HepG2 (cell line): ENCODE data around the gene CALML4. TPM values are rescaled to one million over a fixed set of nuclear protein-coding genes. Genes with fewer than 3 reads are reported as not detected.

Experiments
- ARNTL ChIP-seq: sonication (generic); formaldehyde crosslinking; IDR thresholded peaks from 2 replicates; pipeline ENCODE4 v1.4.0; 2020; ENCODE audit warnings: mild to moderate bottlenecking, missing genetic modification reagents
- ATRX ChIP-seq: sonication (generic); formaldehyde crosslinking; IDR thresholded peaks from 2 replicates; pipeline ENCODE4 v1.4.0; 2020; ENCODE audit warnings: missing genetic modification reagents, borderline replicate concordance
- BORCS8-MEF2B ChIP-seq: sonication (generic); formaldehyde crosslinking; IDR thresholded peaks from 2 replicates; pipeline ENCODE4 v1.8.0; 2022; ENCODE audit warnings: mild to moderate bottlenecking, missing genetic modification reagents
- DPF2 ChIP-seq: sonication (generic); formaldehyde crosslinking; IDR thresholded peaks from 2 replicates; pipeline ENCODE4 v1.4.0; 2020; ENCODE audit warnings: mild to moderate bottlenecking, low read depth, missing genetic modification reagents, borderline replicate concordance
- HMGA1 ChIP-seq: sonication (generic); formaldehyde crosslinking; conservative IDR thresholded peaks from 2 replicates; pipeline ENCODE4 v1.4.0; 2020; ENCODE audit warnings: missing genetic modification reagents
- HNF4A ChIP-seq: sonication (generic); formaldehyde crosslinking; IDR thresholded peaks from 2 replicates; pipeline ENCODE4 v1.4.0; 2020; ENCODE audit warnings: missing genetic modification reagents
- HNRNPUL1 ChIP-seq: fragments of 200-400 bp; formaldehyde crosslinking; IDR thresholded peaks from 2 replicates; pipeline ENCODE4 v1.6.1; 2017; ENCODE audit warnings: low read depth, mild to moderate bottlenecking, low read length, moderate library complexity
- HOXA3 ChIP-seq: sonication (generic); formaldehyde crosslinking; IDR thresholded peaks from 2 replicates; pipeline ENCODE4 v1.5.0; 2020; ENCODE audit warnings: missing genetic modification reagents
- MAFK ChIP-seq, 2 experiments: IDR thresholded peaks in 1 of 2; conservative IDR thresholded peaks in 1 of 2; 2 replicates each; pipeline ENCODE4 v1.6.1; 2011; ENCODE audit warnings: improper control_type of control experiment in 2 of 2, low read length in 2 of 2
- MED1 ChIP-seq: sonication (generic); formaldehyde crosslinking; IDR thresholded peaks from 2 replicates; pipeline ENCODE4 v1.4.0; 2020; ENCODE audit warnings: missing genetic modification reagents
- NR2C2 ChIP-seq: sonication (generic); formaldehyde crosslinking; IDR thresholded peaks from 2 replicates; pipeline ENCODE4 v1.4.0; 2020; ENCODE audit warnings: missing genetic modification reagents, mild to moderate bottlenecking, moderate library complexity, borderline replicate concordance
- POGK ChIP-seq: sonication (generic); formaldehyde crosslinking; conservative IDR thresholded peaks from 2 replicates; pipeline ENCODE4 v1.8.0; 2022; ENCODE audit warnings: mild to moderate bottlenecking, moderate library complexity, missing genetic modification reagents
- POLR2G ChIP-seq: fragments of 200-400 bp; formaldehyde crosslinking; IDR thresholded peaks from 2 replicates; pipeline ENCODE4 v1.6.1; 2018; ENCODE audit warnings: mild to moderate bottlenecking, low read depth, low read length, moderate library complexity
- REL ChIP-seq: sonication (generic); formaldehyde crosslinking; conservative IDR thresholded peaks from 2 replicates; pipeline ENCODE4 v1.8.0; 2022; ENCODE audit warnings: mild to moderate bottlenecking, missing genetic modification reagents, moderate library complexity
- TMF1 ChIP-seq: sonication (generic); formaldehyde crosslinking; IDR thresholded peaks from 2 replicates; pipeline ENCODE4 v1.8.1; 2022; ENCODE audit warnings: low read depth, missing genetic modification reagents
- TP53 ChIP-seq: sonication (generic); formaldehyde crosslinking; conservative IDR thresholded peaks from 2 replicates; pipeline ENCODE4 v1.4.0; 2020; ENCODE audit warnings: missing genetic modification reagents
- TRIM22 ChIP-seq: fragments of 450-650 bp; IDR thresholded peaks from 2 replicates; pipeline ENCODE4 v1.6.1; 2017
- ZBTB42 ChIP-seq: sonication (generic); formaldehyde crosslinking; IDR thresholded peaks from 2 replicates; pipeline ENCODE4 v1.5.0; 2020; ENCODE audit warnings: mild to moderate bottlenecking, missing genetic modification reagents
- ZNF101 ChIP-seq: sonication (generic); formaldehyde crosslinking; IDR thresholded peaks from 2 replicates; pipeline ENCODE4 v1.4.0; 2020; ENCODE audit warnings: mild to moderate bottlenecking, low read depth, missing genetic modification reagents, borderline replicate concordance
- ZNF12 ChIP-seq: sonication (generic); formaldehyde crosslinking; IDR thresholded peaks from 2 replicates; pipeline ENCODE4 v1.5.0; 2020; ENCODE audit warnings: missing genetic modification reagents
- ZNF317 ChIP-seq: sonication (generic); formaldehyde crosslinking; IDR thresholded peaks from 2 replicates; pipeline ENCODE4 v1.5.0; 2020; ENCODE audit warnings: mild to moderate bottlenecking, missing genetic modification reagents
- ZNF34 ChIP-seq: sonication (generic); formaldehyde crosslinking; IDR thresholded peaks from 2 replicates; pipeline ENCODE4 v1.4.0; 2020; ENCODE audit warnings: mild to moderate bottlenecking, missing genetic modification reagents, borderline replicate concordance
- ZNF512 ChIP-seq: sonication (generic); formaldehyde crosslinking; IDR thresholded peaks from 2 replicates; pipeline ENCODE4 v1.4.0; 2020; ENCODE audit warnings: mild to moderate bottlenecking, missing genetic modification reagents
- ZNF615 ChIP-seq: sonication (generic); formaldehyde crosslinking; IDR thresholded peaks from 2 replicates; pipeline ENCODE4 v1.5.0; 2020; ENCODE audit warnings: mild to moderate bottlenecking, missing genetic modification reagents, borderline replicate concordance
- ZNF674 ChIP-seq: sonication (generic); formaldehyde crosslinking; IDR thresholded peaks from 2 replicates; pipeline ENCODE4 v1.5.0; 2020; ENCODE audit warnings: low read depth, mild to moderate bottlenecking, missing genetic modification reagents
- ZNF879 ChIP-seq: sonication (generic); formaldehyde crosslinking; IDR thresholded peaks from 2 replicates; pipeline ENCODE4 v1.8.1; 2023; ENCODE audit warnings: missing genetic modification reagents
- polyA plus RNA-seq, 8 experiments: library from polyadenylated mRNA; depleted of rRNA in 3 of 8; stranded (reverse) in 7 of 8; unstranded in 1 of 8; fragments of >200 nt; fragmentation: Illumina TruSeq in 4 of 8; extraction: Trizol in 4 of 8; gene quantifications; 2 replicates each; pipeline versions ENCODE4 v1.2.1 to v1.2.3, GENCODE V29; 2011 to 2016; ENCODE audit warnings: low read depth in 4 of 8, missing spikeins in 1 of 8, mixed read lengths in 1 of 8; ENCODE audit not compliant: insufficient read depth in 1 of 8
- total RNA-seq, 5 experiments: library from RNA; depleted of rRNA; stranded (reverse); fragments of >200 nt; fragmentation: Illumina TruSeq; extraction: Trizol; gene quantifications; 2 replicates each; pipeline ENCODE4 v1.2.3, GENCODE V29; 2016; ENCODE audit warnings: low read depth in 1 of 5

The CALML4 gene
- total and polyA plus RNA-seq, 2 of the 13 experiments (the other 11 are each of a cell fraction or from before 2014, with no cell fraction given) = 3.6 to 8.7 TPM

- TF ChIP-seq ZNF512 (CRISPR knock-in tag) (no peak), ZNF615 (CRISPR knock-in tag) (no peak), REL (no peak), ARNTL (CRISPR knock-in tag) (peak; percentile 52; the same call in 1 of the 2 replicates), NR2C2 (CRISPR knock-in tag) (0 out of 2 replicates have a peak, but pooled peaks have one; percentile 22), POGK (CRISPR knock-in tag) (no peak), HOXA3 (CRISPR knock-in tag) (peak; percentile 36; the same call in 1 of the 2 replicates), BORCS8-MEF2B (no peak), TMF1 (CRISPR knock-in tag) (no peak), HMGA1 (no peak), TP53 (CRISPR knock-in tag) (no peak), ZNF317 (CRISPR knock-in tag) (no peak), ZNF101 (CRISPR knock-in tag) (no peak), ZNF34 (CRISPR knock-in tag) (0 out of 2 replicates have a peak, but pooled peaks have one; percentile 52), DPF2 (CRISPR knock-in tag) (peak; percentile 29; the same call in 1 of the 2 replicates), ZNF879 (CRISPR knock-in tag) (no peak), MED1 (CRISPR knock-in tag) (no peak), MAFK (conservative IDR thresholded peaks at IDR 0.05 in 1 of 2, IDR thresholded peaks at IDR 0.05 in 1 of 2; ENCODE audit: low read length in 2 of 2) (peak; percentile 46 to 67; a peak in 3 of 4 replicates), ATRX (no peak), POLR2G (peak; percentile 33; the same call in 1 of the 2 replicates), TRIM22 (no peak), HNRNPUL1 (no peak), ZNF12 (CRISPR knock-in tag) (no peak), ZBTB42 (no peak), HNF4A (CRISPR knock-in tag) (peak; percentile 78), ZNF674 (CRISPR knock-in tag) (no peak)
These were observed at the start of gene CALML4 (continued) for GRCh38 chr15:68204776-68205557.
